ENCODE results near the gene BCKDHB. TPM values are rescaled to one million over a fixed set of nuclear protein-coding genes. Genes with fewer than 3 reads are reported as not detected.

Gene BCKDHB
- polyA plus RNA-seq, 1 of the 3 experiments (the other 2 are of a cell fraction) = 19.9 TPM

- POLR2A ChIA-PET = no interaction called here
- Histone ChIP-seq H3K9me2 (no peaks in the 10 kb centered on the region), H2AFZ (ENCODE audit: low read depth) (no peak overlapping the region), H3K4me2 (no peak overlapping the region), H4K20me1 (ENCODE audit: insufficient read depth) (no peaks in the 10 kb centered on the region), H3F3A (replicated peaks; ENCODE audit: insufficient read depth) (peaks cover 4% of the 10 kb centered on the region), H3K27ac (ENCODE audit: low read depth in 2 of 2, low read length in 1 of 2) (no peak overlapping the region), H3K9ac (no peak overlapping the region), H3K4me3 (ENCODE audit: low read depth in 2 of 2, low read length in 1 of 2) (no peak overlapping the region), H3K79me2 (ENCODE audit: insufficient read depth) (no peaks in the 10 kb centered on the region), H3K27me3 (ENCODE audit: insufficient read depth) (no peaks in the 10 kb centered on the region), H3K4me1 (ENCODE audit: control insufficient read depth in 1 of 2, insufficient read depth in 2 of 2, low read depth in 1 of 2, low read length in 1 of 2) (peaks cover 0 to 2% of the 10 kb centered on the region in 2 experiments; a peak in 2 of 4 replicates), H3K36me3 (replicated peaks in 1 of 2; ENCODE audit: control insufficient read depth in 1 of 2, insufficient read depth in 2 of 2, low read length in 1 of 2) (peaks cover 0 to 7% of the 10 kb centered on the region in 2 experiments), H3K9me3 (no peaks in the 10 kb centered on the region)
- peak; percentile 58 for TF ChIP-seq GATA2 (CRISPR knock-in tag; IDR thresholded peaks at IDR 0.05)
- peak; percentile 43; the same call in 1 of the 2 replicates for TF ChIP-seq RCOR1 (IDR thresholded peaks at IDR 0.05; ENCODE audit: low read length)
- peak in 1 of 2 experiments; percentile 62; a peak in 1 of 4 replicates for TF ChIP-seq EP300 (IDR thresholded peaks at IDR 0.05; ENCODE audit: borderline replicate concordance in 1 of 2, low read depth in 1 of 2, low read length in 1 of 2)
- TF ChIP-seq TEAD4 (IDR thresholded peaks at IDR 0.05; ENCODE audit: borderline replicate concordance, insufficient read depth) = no peak
- TF ChIP-seq MXI1 (IDR thresholded peaks at IDR 0.05; ENCODE audit: low read depth, low read length) = no peak
- no peak for TF ChIP-seq NRF1 (IDR thresholded peaks at IDR 0.05; ENCODE audit: low read depth, low read length)
- no peak for TF ChIP-seq ZBTB33 (IDR thresholded peaks at IDR 0.05; ENCODE audit: borderline replicate concordance, low read depth)
- peak; percentile 33 for TF ChIP-seq CHD2 (IDR thresholded peaks at IDR 0.05; ENCODE audit: low read length, partially characterized antibody)
- peak; percentile 2 for DNase-seq
- CTCF ChIA-PET = no interaction called here
- 88% methylated on average over 2 of the region's 2 CpGs for WGBS (ENCODE audit: low lambda C conversion rate)
These were observed 47.7 kb downstream of the BCKDHB start for GRCh38 chr6:80154160-80154559.

GRCh38 chr6:80156221-80156620 is 49.8 kb downstream of the BCKDHB start:
- Histone ChIP-seq H3K27ac (ENCODE audit: low read depth in 2 of 2, low read length in 1 of 2) (no peak overlapping the region), H2AFZ (ENCODE audit: low read depth) (no peak overlapping the region), H3K27me3 (ENCODE audit: insufficient read depth) (no peaks in the 10 kb centered on the region), H3K9ac (no peak overlapping the region), H3F3A (replicated peaks; ENCODE audit: insufficient read depth) (peaks cover 4% of the 10 kb centered on the region), H3K4me3 (ENCODE audit: low read depth in 2 of 2, low read length in 1 of 2) (no peak overlapping the region), H3K79me2 (ENCODE audit: insufficient read depth) (no peaks in the 10 kb centered on the region), H4K20me1 (ENCODE audit: insufficient read depth) (no peaks in the 10 kb centered on the region), H3K36me3 (replicated peaks in 1 of 2; ENCODE audit: control insufficient read depth in 1 of 2, insufficient read depth in 2 of 2, low read length in 1 of 2) (peaks cover 0 to 4% of the 10 kb centered on the region in 2 experiments), H3K9me3 (no peaks in the 10 kb centered on the region), H3K4me1 (ENCODE audit: control insufficient read depth in 1 of 2, insufficient read depth in 2 of 2, low read depth in 1 of 2, low read length in 1 of 2) (peaks cover 0 to 2% of the 10 kb centered on the region in 2 experiments; a peak in 2 of 4 replicates), H3K4me2 (no peak overlapping the region), H3K9me2 (no peaks in the 10 kb centered on the region)
- no peak for DNase-seq
- no peak for TF ChIP-seq EP300 (IDR thresholded peaks at IDR 0.05; ENCODE audit: borderline replicate concordance in 1 of 2, low read depth in 1 of 2, low read length in 1 of 2)
- no peak for TF ChIP-seq TCF12 (IDR thresholded peaks at IDR 0.05)
- TF ChIP-seq RCOR1 (IDR thresholded peaks at IDR 0.05; ENCODE audit: low read length) = no peak
- no peak for TF ChIP-seq ZBTB33 (IDR thresholded peaks at IDR 0.05; ENCODE audit: borderline replicate concordance, low read depth)
- TF ChIP-seq REST (IDR thresholded peaks at IDR 0.05; ENCODE audit: low read depth, low read length) = no peak
- TF ChIP-seq FOXM1 (IDR thresholded peaks at IDR 0.05; ENCODE audit: low read depth) = no peak
- TF ChIP-seq RXRA (IDR thresholded peaks at IDR 0.05; ENCODE audit: borderline replicate concordance, low read depth) = no peak
- TF ChIP-seq TEAD4 (IDR thresholded peaks at IDR 0.05; ENCODE audit: borderline replicate concordance, insufficient read depth) = no peak
- TF ChIP-seq RFX5 (IDR thresholded peaks at IDR 0.05; ENCODE audit: low read length) = no peak
- no peak for TF ChIP-seq GABPA (IDR thresholded peaks at IDR 0.05; ENCODE audit: low read depth)
- no peak for TF ChIP-seq JUND (IDR thresholded peaks at IDR 0.05)
- no peak for TF ChIP-seq CHD2 (IDR thresholded peaks at IDR 0.05; ENCODE audit: low read length, partially characterized antibody)
- no peak for TF ChIP-seq EZH2phosphoT487 (IDR thresholded peaks at IDR 0.05; ENCODE audit: borderline replicate concordance, low read depth)
- POLR2A ChIA-PET = no interaction called here
- CTCF ChIA-PET = no interaction called here

Measured in SK-N-SH (cell line).